NCI-H1417 treated with DMSO at 0.1 percent for 48 hours (cell line): Measurements from ENCODE around the gene SYS1.

Experiments
- DNase-seq: peaks from one replicate; lab custom pipeline; 2025; lab: John Stamatoyannopoulos, UW

Gene SYS1

GRCh38 chr20:45355209-45356084 lies 7.5 kb upstream of the SYS1 start:
- DNase-seq, result no peak

- no peak for DNase-seq
These were observed 4.5 kb upstream of the SYS1 start for GRCh38 chr20:45358282-45359068.

GRCh38 chr20:45359069-45359405 lies 3.9 kb upstream of the SYS1 start:
- DNase-seq, result no peak

- no peak for DNase-seq
These were observed 3.4 kb upstream of the SYS1 start for GRCh38 chr20:45359406-45360148.

GRCh38 chr20:45361793-45362192 lies 1.2 kb upstream of the SYS1 start:
- no peak for DNase-seq

- no peak for DNase-seq
These were observed 896 bp downstream of the SYS1 start for GRCh38 chr20:45363611-45364492.

- DNase-seq, result no peak
These were observed 2.6 kb downstream of the SYS1 start for GRCh38 chr20:45365444-45365970.

GRCh38 chr20:45366192-45366591 lies 3.2 kb downstream of the SYS1 start:
- DNase-seq, result no peak

- DNase-seq, result no peak
These were observed 3.7 kb downstream of the SYS1 start for GRCh38 chr20:45366631-45367030.

- DNase-seq, result no peak
These were observed 4.2 kb downstream of the SYS1 start for GRCh38 chr20:45367126-45367525.

- no peak for DNase-seq
These were observed 5.4 kb downstream of the SYS1 start for GRCh38 chr20:45368221-45368980.

- no peak for DNase-seq
These were observed 7.7 kb downstream of the SYS1 start for GRCh38 chr20:45370571-45371160.

- no peak for DNase-seq
These were observed 9.3 kb downstream of the SYS1 start for GRCh38 chr20:45372241-45372640.

- DNase-seq, result no peak
These were observed 9.8 kb downstream of the SYS1 start for GRCh38 chr20:45372646-45373352.

- no peak for DNase-seq
These were observed 10.6 kb downstream of the SYS1 start for GRCh38 chr20:45373353-45374100.

GRCh38 chr20:45374101-45374467 lies 11.1 kb downstream of the SYS1 start:
- DNase-seq, result no peak

GRCh38 chr20:45374966-45375365 lies 12.0 kb downstream of the SYS1 start:
- DNase-seq, result no peak

GRCh38 chr20:45377269-45377668 lies 14.3 kb downstream of the SYS1 start:
- no peak for DNase-seq

GRCh38 chr20:45378191-45378590 lies 15.2 kb downstream of the SYS1 start, which contains the start of gene TP53TG5:
TP53TG5 (minus strand) TSS chr20:45378325; CDS start chr20:45378236, 89 bp downstream.
- DNase-seq, result no peak
